ENCODE data around the gene OR52E4. TPM values are rescaled to one million over a fixed set of nuclear protein-coding genes. Genes with fewer than 3 reads are reported as not detected.

Gene OR52E4
- total and polyA plus RNA-seq, 2 of the 4 experiments (the other 2 are of a cell fraction) = not detected

DNA sequence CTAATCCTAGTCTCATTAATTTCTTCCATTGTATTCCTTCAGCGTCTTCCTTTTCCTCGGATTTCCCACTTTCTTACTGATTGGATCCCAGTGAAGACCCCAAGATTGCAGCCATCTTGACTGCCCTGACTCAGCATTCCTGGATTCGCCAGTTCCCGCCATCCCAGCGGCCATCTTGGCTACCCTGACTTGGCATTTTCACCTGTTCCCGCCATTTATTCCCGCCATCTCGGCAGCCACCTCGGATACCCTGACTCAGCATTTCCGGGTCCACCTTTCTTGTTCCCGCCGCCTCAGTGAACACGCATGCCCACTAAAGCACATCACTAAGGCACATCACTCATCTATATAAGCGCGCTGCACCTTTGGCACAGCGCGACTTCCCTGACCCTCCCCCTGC is 47.8 kb downstream of the OR52E4 start:
- no peak for TF ChIP-seq RAD21 (IDR thresholded peaks at IDR 0.05; ENCODE audit: low read length)
- TF ChIP-seq CHD1 (IDR thresholded peaks at IDR 0.05; ENCODE audit: low read depth, low read length) = no peak
- TF ChIP-seq SMC3 (IDR thresholded peaks at IDR 0.05; ENCODE audit: low read depth, low read length) = no peak
- TF ChIP-seq, protein P1, sequence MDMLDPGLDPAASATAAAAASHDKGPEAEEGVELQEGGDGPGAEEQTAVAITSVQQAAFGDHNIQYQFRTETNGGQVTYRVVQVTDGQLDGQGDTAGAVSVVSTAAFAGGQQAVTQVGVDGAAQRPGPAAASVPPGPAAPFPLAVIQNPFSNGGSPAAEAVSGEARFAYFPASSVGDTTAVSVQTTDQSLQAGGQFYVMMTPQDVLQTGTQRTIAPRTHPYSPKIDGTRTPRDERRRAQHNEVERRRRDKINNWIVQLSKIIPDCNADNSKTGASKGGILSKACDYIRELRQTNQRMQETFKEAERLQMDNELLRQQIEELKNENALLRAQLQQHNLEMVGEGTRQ (IDR thresholded peaks at IDR 0.05; ENCODE audit: low read depth, low read length) = no peak
- TF ChIP-seq MAFK (IDR thresholded peaks at IDR 0.05; ENCODE audit: low read depth, low read length) = peak; percentile 84
- no peak for TF ChIP-seq RFX5 (IDR thresholded peaks at IDR 0.05; ENCODE audit: low read depth, low read length)
- TF ChIP-seq, protein P2, sequence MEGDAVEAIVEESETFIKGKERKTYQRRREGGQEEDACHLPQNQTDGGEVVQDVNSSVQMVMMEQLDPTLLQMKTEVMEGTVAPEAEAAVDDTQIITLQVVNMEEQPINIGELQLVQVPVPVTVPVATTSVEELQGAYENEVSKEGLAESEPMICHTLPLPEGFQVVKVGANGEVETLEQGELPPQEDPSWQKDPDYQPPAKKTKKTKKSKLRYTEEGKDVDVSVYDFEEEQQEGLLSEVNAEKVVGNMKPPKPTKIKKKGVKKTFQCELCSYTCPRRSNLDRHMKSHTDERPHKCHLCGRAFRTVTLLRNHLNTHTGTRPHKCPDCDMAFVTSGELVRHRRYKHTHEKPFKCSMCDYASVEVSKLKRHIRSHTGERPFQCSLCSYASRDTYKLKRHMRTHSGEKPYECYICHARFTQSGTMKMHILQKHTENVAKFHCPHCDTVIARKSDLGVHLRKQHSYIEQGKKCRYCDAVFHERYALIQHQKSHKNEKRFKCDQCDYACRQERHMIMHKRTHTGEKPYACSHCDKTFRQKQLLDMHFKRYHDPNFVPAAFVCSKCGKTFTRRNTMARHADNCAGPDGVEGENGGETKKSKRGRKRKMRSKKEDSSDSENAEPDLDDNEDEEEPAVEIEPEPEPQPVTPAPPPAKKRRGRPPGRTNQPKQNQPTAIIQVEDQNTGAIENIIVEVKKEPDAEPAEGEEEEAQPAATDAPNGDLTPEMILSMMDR (conservative IDR thresholded peaks at IDR 0.05; ENCODE audit: low read depth, low read length) = no peak
- H4K91ac ChIP-seq (ENCODE audit: insufficient read depth, low read depth, low read length) = no peak overlapping the region
- H3K79me1 ChIP-seq (ENCODE audit: low read depth in 1 of 2, low read length in 2 of 2) = no peaks in the 10 kb centered on the region
- no peak overlapping the region for H2AK5ac ChIP-seq (ENCODE audit: low read depth, low read length)
- peaks cover 46% of the 10 kb centered on the region for H3K9me3 ChIP-seq (ENCODE audit: control insufficient read depth, insufficient read depth, low read length)
- H4K8ac ChIP-seq (ENCODE audit: low read depth in 2 of 2, low read length in 2 of 2) = no peak overlapping the region
- H4K20me1 ChIP-seq (ENCODE audit: insufficient read depth, low read length) = no peaks in the 10 kb centered on the region
- no peak overlapping the region for H3K4me2 ChIP-seq (ENCODE audit: low read depth, low read length)
- no peak overlapping the region for H3K14ac ChIP-seq (replicated peaks; ENCODE audit: low read depth, low read length)
- no peak overlapping the region for H3K9ac ChIP-seq (ENCODE audit: low read depth, low read length)
- H3K18ac ChIP-seq (ENCODE audit: low read depth, low read length) = no peak overlapping the region
- H3K4ac ChIP-seq (ENCODE audit: low read depth, low read length) = no peak overlapping the region
- H3K36me3 ChIP-seq (ENCODE audit: control insufficient read depth, insufficient read depth, low read length) = no peaks in the 10 kb centered on the region
- ChIA-PET CTCF (no interaction called here), POLR2A (ENCODE audit: unreplicated experiment) (no interaction called here)
- H3K4me3 ChIP-seq (ENCODE audit: insufficient read depth, low read depth, low read length) = no peak overlapping the region
- H2BK15ac ChIP-seq (ENCODE audit: low read depth, low read length) = no peak overlapping the region
- no peak overlapping the region for H2BK120ac ChIP-seq (ENCODE audit: low read depth, low read length)
- H2AFZ ChIP-seq (replicated peaks; ENCODE audit: low read length, poor library complexity) = no peak overlapping the region
- no peak overlapping the region for H2BK20ac ChIP-seq (ENCODE audit: low read depth, low read length)
- H3K27ac ChIP-seq (ENCODE audit: insufficient read depth, low read length) = no peak overlapping the region
- no peaks in the 10 kb centered on the region for H3K4me1 ChIP-seq (ENCODE audit: control insufficient read depth, insufficient read depth, low read length)
- intact Hi-C loops (cut with micrococcal nuclease) (no loop called here), in situ Hi-C loops (cut with MboI; ENCODE audit: low sequenced_read_pairs) (no loop called here), dilution Hi-C loops (cut with HindIII; ENCODE audit: low sequenced_read_pairs, unreplicated experiment) (no loop called here)
- no peak overlapping the region for H3K56ac ChIP-seq (ENCODE audit: extremely low read depth, insufficient read depth, low read length)
- no TSS peak for BruUV-seq (replicated peaks)
- no peak overlapping the region for H2AK9ac ChIP-seq (replicated peaks; ENCODE audit: low read depth, low read length, poor library complexity)
- ATAC-seq (ENCODE audit: low read depth) (no peak), DNase-seq (no peak)
- no peak overlapping the region for H3K23ac ChIP-seq (ENCODE audit: low read depth, low read length)
- H3K27me3 ChIP-seq (ENCODE audit: control insufficient read depth, insufficient read depth, low read length) = no peaks in the 10 kb centered on the region
- no peak overlapping the region for H2BK5ac ChIP-seq (ENCODE audit: low read depth, low read length, poor library complexity, severe bottlenecking)
- 91% methylated on average over 16 of the region's 17 CpGs; no CpG with 5 or more reads in 1 of the 2 experiments for WGBS, 2 experiments (ENCODE audit: extremely low coverage in 2 of 2, insufficient read length in 1 of 2)
- no peaks in the 10 kb centered on the region for H3K9me1 ChIP-seq (ENCODE audit: insufficient read depth, low read length)
- no peak overlapping the region for H4K5ac ChIP-seq (ENCODE audit: low read depth, low read length)

All from IMR-90 (cell line).